Fibroblast of mammary gland (primary cell): ENCODE measurements around the gene SREBF1.

Experiments
- DNase-seq: peaks from one replicate; pipeline ENCODE4 v3.0.0-alpha.2; 2010; ENCODE audit warnings: low read depth
- H3K4me3 ChIP-seq: 2 replicates; pipeline ENCODE4 v1.5.1; 2011; ENCODE audit warnings: low read depth, mild to moderate bottlenecking, low read length, moderate library complexity; ENCODE audit not compliant: control insufficient read depth
- TF ChIP-seq, protein P1 (sequence below): conservative IDR thresholded peaks from 2 replicates; pipeline ENCODE4 v1.5.1; 2011; ENCODE audit warnings: low read depth, low read length, inconsistent platforms; ENCODE audit not compliant: control insufficient read depth, insufficient read depth

Gene SREBF1

DNA sequence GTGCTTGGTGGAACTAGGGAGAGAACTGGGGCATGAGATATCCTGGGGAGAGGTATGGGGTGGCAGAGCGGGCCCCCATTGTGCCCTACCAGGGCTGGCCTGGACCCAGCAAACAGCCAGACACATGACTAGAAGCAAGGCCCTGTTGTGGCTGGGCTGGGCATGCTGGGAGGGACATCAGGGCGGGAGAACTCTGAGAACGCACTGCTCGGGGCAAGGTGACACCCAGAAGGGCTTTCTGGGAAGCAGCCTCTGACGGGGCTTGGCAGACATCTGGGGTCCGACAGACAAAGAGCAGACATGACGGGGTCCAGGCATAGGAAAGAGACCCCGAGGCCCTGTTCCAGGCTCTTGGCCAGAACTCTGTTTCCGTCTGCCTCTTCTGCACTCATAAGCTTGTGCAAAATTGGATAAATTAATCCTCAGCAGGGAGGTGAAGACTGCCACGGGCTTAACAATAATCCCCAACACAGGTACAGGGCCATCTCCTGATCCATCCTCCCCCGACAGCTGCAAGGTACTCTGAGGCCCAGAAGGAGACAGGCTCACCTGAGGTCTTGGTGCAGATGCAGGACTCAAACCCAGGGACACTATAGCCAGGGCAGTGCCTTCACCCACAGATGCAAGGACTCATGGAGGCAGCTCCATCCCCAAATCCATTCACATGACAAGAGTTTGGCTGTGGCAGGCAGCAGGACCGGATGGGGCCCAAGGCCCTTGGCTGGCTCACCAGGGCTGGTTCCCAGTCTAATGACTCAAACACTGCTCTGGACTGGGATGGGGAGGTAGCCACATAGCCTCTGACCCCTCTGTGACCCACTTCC is 5.4 kb downstream of the SREBF1 start:
- no peak for DNase-seq
- no peak overlapping the region for H3K4me3 ChIP-seq
- TF ChIP-seq, protein P1, sequence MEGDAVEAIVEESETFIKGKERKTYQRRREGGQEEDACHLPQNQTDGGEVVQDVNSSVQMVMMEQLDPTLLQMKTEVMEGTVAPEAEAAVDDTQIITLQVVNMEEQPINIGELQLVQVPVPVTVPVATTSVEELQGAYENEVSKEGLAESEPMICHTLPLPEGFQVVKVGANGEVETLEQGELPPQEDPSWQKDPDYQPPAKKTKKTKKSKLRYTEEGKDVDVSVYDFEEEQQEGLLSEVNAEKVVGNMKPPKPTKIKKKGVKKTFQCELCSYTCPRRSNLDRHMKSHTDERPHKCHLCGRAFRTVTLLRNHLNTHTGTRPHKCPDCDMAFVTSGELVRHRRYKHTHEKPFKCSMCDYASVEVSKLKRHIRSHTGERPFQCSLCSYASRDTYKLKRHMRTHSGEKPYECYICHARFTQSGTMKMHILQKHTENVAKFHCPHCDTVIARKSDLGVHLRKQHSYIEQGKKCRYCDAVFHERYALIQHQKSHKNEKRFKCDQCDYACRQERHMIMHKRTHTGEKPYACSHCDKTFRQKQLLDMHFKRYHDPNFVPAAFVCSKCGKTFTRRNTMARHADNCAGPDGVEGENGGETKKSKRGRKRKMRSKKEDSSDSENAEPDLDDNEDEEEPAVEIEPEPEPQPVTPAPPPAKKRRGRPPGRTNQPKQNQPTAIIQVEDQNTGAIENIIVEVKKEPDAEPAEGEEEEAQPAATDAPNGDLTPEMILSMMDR: no peak

DNA sequence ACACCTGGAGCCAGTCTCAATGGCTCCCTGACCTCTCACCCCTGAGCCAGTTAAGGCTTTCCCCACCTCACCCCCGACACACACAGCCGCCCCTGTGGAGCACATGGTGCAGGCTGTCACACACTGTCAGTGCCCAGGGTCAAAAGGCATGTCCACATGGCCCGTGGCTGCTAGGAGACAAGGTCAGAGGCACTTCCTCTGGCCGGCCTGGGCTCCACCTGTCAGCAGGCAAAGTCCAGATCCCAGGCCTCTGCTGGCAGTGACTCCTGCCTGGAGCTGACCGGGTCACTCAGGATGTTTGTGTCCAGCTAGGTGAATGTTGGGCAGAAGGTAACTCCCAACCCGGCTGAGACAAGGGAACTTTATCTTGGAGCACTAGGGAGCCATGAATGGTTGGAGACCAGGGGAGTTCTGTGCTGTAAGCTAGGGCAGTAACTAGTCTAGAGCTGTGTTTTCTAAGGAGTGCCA is 6.0 kb downstream of the SREBF1 start:
- H3K4me3 ChIP-seq: no peak overlapping the region
- DNase-seq: no peak
- TF ChIP-seq, protein P1: no peak

DNA sequence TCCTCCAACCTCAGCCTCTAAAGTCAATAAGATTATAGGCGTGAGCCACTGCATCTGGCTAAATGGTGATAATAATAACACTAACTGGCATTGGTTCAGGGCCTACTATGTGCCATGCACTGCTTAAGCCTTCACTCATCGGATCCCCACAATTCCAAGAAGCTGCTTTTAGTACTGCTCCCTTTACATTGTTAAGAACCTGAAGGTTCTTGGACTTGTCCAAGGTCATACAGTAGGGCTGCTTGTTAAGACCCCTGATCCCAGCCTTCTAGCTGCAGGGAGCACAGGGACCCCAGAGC is 6.6 kb downstream of the SREBF1 start:
- DNase-seq: no peak
- TF ChIP-seq, protein P1: no peak
- no peak overlapping the region for H3K4me3 ChIP-seq

DNA sequence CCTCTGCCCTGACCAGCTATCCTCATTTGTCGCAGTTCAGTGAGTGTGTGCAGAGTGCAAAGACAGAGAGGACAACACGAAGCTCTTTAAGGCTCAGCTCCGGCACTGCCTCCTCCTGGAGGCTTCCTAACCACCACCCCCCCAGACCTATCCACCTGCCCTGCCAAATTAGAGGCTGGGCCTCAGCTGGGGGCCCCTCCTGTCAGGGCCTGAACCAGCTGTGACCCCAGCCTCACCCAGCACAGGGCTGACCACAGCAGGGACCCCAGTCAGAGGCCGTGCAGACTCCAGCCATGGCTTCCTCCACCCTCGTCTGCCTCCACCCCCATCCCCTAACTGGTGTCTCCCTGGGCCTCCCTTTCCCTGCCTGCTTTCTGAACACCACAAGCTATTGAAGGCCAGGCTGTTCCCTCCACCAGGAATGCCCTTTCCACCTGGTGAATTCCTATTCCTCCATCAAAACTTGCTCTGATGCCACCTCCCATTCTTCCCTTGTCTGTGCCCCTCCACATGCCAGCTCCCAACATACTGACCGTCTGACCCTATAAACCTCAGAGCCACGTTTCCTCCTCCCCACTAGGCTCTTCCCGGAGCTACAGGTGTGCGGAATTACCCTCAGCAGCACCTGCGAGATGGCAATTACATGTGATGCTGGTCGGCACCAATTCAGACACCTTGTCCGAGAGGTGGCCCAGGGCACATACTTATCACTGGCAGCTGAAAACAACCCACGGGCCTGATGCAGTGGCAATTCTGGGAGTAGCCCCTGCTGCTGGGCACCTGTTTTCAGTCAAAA is 8.8 kb downstream of the SREBF1 start:
- TF ChIP-seq, protein P1: no peak
- no peak overlapping the region for H3K4me3 ChIP-seq
- DNase-seq: no peak

DNA sequence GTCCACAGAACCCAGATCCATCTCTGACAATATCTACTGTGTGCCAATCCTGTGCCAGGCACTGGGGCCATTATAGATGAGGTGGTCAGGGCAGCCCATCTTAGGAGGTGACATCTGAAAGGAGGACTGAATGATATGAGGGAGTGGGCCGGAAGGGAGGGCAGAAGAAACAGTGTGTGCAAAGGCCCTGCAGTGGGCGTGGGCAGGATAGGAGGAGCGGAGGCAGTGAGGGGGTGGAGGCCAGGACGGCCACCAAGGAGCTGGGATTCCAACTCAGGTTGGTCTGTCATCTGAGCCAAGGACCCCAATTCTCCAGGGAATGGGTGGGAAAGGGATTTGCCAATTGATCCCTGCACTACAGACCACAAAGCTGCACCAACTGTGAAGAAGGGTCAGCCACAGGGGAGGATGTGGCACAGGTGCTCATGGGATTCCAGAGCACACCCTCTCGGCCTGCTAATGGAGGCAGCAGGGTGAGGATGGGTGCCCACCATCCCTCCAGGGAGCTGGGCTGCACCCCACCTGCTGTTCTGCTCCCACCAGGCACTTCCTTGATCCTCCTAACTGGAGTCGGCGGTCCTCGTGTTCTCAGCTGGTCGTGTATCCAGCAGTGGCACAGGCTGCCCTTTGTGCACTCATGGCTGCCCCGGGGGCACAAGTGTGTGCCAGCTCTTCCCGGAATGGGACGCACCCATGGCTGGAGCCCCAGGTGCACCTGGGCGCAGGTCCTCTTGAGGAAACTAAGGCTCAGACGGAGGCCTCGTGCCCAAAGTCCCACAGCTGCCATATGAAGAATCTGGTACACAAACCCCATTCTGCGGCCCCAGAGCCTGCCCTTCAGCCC is 9.6 kb downstream of the SREBF1 start:
- no peak for DNase-seq
- no peak overlapping the region for H3K4me3 ChIP-seq
- TF ChIP-seq, protein P1: no peak

DNA sequence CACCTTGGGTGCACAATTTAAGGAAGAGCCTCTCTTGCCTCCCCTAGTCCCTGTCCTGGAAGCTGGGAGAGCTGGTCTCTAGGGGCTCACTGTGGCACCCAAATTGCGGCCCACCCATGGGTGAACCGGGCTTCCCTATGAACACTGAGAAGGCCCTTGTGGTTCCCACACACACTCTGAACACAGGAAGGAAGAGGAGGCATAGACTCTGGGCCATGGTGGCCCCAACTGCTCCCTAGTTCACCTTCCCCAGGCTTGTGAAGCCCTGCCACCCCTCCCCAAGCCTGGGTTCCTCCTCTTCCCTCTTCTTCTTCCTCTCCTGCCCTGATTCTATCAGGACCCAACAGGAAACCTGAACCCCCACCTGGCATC is 10.5 kb downstream of the SREBF1 start:
- DNase-seq: no peak
- H3K4me3 ChIP-seq: no peak overlapping the region
- TF ChIP-seq, protein P1: no peak
